Prostate gland (tissue), 2 donors: ENCODE data around the gene CTNNBL1. TPM values are rescaled to one million over a fixed set of nuclear protein-coding genes. Genes with fewer than 3 reads are reported as not detected.

Experiments
- DNase-seq: peaks from one replicate; pipeline ENCODE4 v3.0.0-alpha.2; 2019; ENCODE audit warnings: low spot score
- H3K27ac ChIP-seq, 2 donors: fragments of 200-600 bp; sonication (generic); 2 replicates each; pipeline ENCODE4 v1.5.1; 2017 to 2019
- H3K27me3 ChIP-seq: fragments of 200-600 bp; sonication (generic); replicated peaks from 2 replicates; pipeline ENCODE4 v1.5.1; 2019; ENCODE audit not compliant: insufficient read depth
- H3K36me3 ChIP-seq, 2 donors: fragments of 200-600 bp; sonication (generic); 1 replicate in 1 of 2; 2 replicates in 1 of 2; pipeline versions ENCODE4 v1.5.1 to v1.8.1; 2017 to 2019
- H3K4me1 ChIP-seq: fragments of 200-600 bp; sonication (generic); replicated peaks from 2 replicates; pipeline ENCODE4 v1.5.1; 2019
- H3K4me3 ChIP-seq, 2 donors: fragments of 200-600 bp; sonication (generic); 2 replicates each; pipeline ENCODE4 v1.5.1; 2017 to 2019
- H3K9me3 ChIP-seq: fragments of 200-600 bp; sonication (generic); 2 replicates; pipeline ENCODE4 v1.5.1; 2017
- CTCF ChIP-seq, 4 experiments: fragments of 200-600 bp in 2 of 4; fragments of 450-650 bp in 2 of 4; sonication (generic) in 2 of 4; IDR thresholded peaks; 1 replicate in 3 of 4; 2 replicates in 1 of 4; pipeline ENCODE4 v1.5.1; 2016 to 2019; ENCODE audit warnings: antibody characterized with exemption in 4 of 4, mild to moderate bottlenecking in 2 of 4, moderate library complexity in 2 of 4
- POLR2A ChIP-seq: fragments of 450-650 bp; IDR thresholded peaks from one replicate; pipeline ENCODE4 v1.6.1; 2016; ENCODE audit warnings: antibody characterized with exemption, mild to moderate bottlenecking
- POLR2AphosphoS5 ChIP-seq: sonication (generic); formaldehyde crosslinking; IDR thresholded peaks from one replicate; pipeline ENCODE4 v1.6.1; 2017; ENCODE audit warnings: antibody characterized with exemption
- WGBS: methylation state at CpG from one replicate; pipeline ENCODE4 v1.1.5; 2018; 5-methylcytosine and 5-hydroxymethylcytosine counted together
- intact Hi-C: fragments of 100-400 bp; cut with DNase I; formaldehyde crosslinking; loops from one replicate; pipeline ENCODE4 v1.14.2; 2022
- total RNA-seq, 2 donors: library from RNA; depleted of rRNA; stranded (reverse); fragments of >200 nt; gene quantifications; one replicate each; pipeline ENCODE4 v1.1.0, GENCODE V29; 2016

Gene CTNNBL1
- total RNA-seq, 2 donors from 2014 or later = 29.9 to 61.0 TPM

GRCh38 chr20:37796121-37796520, 102.3 kb downstream of the CTNNBL1 start:
- TF ChIP-seq POLR2A (no peak), POLR2AphosphoS5 (no peak), CTCF (IDR thresholded peaks at IDR 0.05) (no peak)
- intact Hi-C loops = no loop called here
- 84% methylated on average over 4 of the region's 4 CpGs for WGBS

GRCh38 chr20:37796733-37797132, 102.9 kb downstream of the CTNNBL1 start:
- Histone ChIP-seq H3K4me3 (no peak overlapping the region), H3K27me3 (no peaks in the 10 kb centered on the region), H3K27ac (no peak overlapping the region), H3K4me1 (no peaks in the 10 kb centered on the region), H3K9me3 (no peaks in the 10 kb centered on the region), H3K36me3 (no peaks in the 10 kb centered on the region)
- DNase-seq = no peak
- TF ChIP-seq POLR2AphosphoS5 (no peak), POLR2A (no peak), CTCF (IDR thresholded peaks at IDR 0.05) (no peak)
- 82% methylated on average over 7 of the region's 7 CpGs for WGBS
- intact Hi-C loops = no loop called here

More at GRCh38 chr20:37796121-37796520, 102.3 kb downstream of the CTNNBL1 start:
- Histone ChIP-seq H3K4me3 (no peak overlapping the region), H3K36me3 (no peaks in the 10 kb centered on the region), H3K27me3 (no peaks in the 10 kb centered on the region), H3K27ac (no peak overlapping the region), H3K4me1 (no peaks in the 10 kb centered on the region), H3K9me3 (no peaks in the 10 kb centered on the region)
- no peak for DNase-seq

- H3K27me3 ChIP-seq = no peaks in the 10 kb centered on the region
- H3K36me3 ChIP-seq = no peaks in the 10 kb centered on the region
- H3K27ac ChIP-seq = no peak overlapping the region
- 79% methylated on average over 4 of the region's 4 CpGs for WGBS
- no peaks in the 10 kb centered on the region for H3K9me3 ChIP-seq
- H3K4me1 ChIP-seq = no peaks in the 10 kb centered on the region
- DNase-seq = no peak
- no peak for TF ChIP-seq POLR2AphosphoS5
- no peak for TF ChIP-seq CTCF (IDR thresholded peaks at IDR 0.05)
- H3K4me3 ChIP-seq = no peak overlapping the region
- intact Hi-C loops = no loop called here
Measured at GRCh38 chr20:37797669-37798175, 103.9 kb downstream of the CTNNBL1 start.

- no peaks in the 10 kb centered on the region for H3K36me3 ChIP-seq
Measured at GRCh38 chr20:37798312-37798711, 104.5 kb downstream of the CTNNBL1 start.

More at GRCh38 chr20:37798312-37798711, 104.5 kb downstream of the CTNNBL1 start:
- H3K4me3 ChIP-seq = no peak overlapping the region
- 60% methylated on average over 2 of the region's 2 CpGs for WGBS
- H3K27me3 ChIP-seq = no peaks in the 10 kb centered on the region
- intact Hi-C loops = no loop called here
- no peak overlapping the region for H3K27ac ChIP-seq
- TF ChIP-seq CTCF (IDR thresholded peaks at IDR 0.05) = no peak
- TF ChIP-seq POLR2A = no peak
- TF ChIP-seq POLR2AphosphoS5 = no peak
- no peaks in the 10 kb centered on the region for H3K9me3 ChIP-seq
- DNase-seq = no peak
- H3K4me1 ChIP-seq = no peaks in the 10 kb centered on the region
